ENCODE measurements around the gene PBX4. TPM values are rescaled to one million over a fixed set of nuclear protein-coding genes. Genes with fewer than 3 reads are reported as not detected.

Gene PBX4
- total and polyA plus RNA-seq, 2 donors (not counting 3 experiments of a cell fraction or from before 2014, with no cell fraction given), result not detected

GRCh38 chr19:19626516-19627472 lies 8.3 kb upstream of the PBX4 start:
- H3K4me3 ChIP-seq (replicated peaks in 1 of 3; ENCODE audit: insufficient read depth in 1 of 3, low read depth in 1 of 3, low read length in 3 of 3), result no peak overlapping the region
- POLR2A ChIA-PET, result no interaction called here
- H4K20me1 ChIP-seq (replicated peaks; ENCODE audit: control insufficient read depth, extremely low read depth, insufficient read depth, low read length), result no peaks in the 10 kb centered on the region
- no peak overlapping the region for H3K27ac ChIP-seq (ENCODE audit: insufficient read depth, low read depth, low read length)
- H3K27me3 ChIP-seq (ENCODE audit: control insufficient read depth in 2 of 2, insufficient read depth in 2 of 2, low read length in 2 of 2), result peaks cover 0 to 6% of the 10 kb centered on the region in 2 experiments
- no peaks in the 10 kb centered on the region for H3K4me1 ChIP-seq (ENCODE audit: control insufficient read depth, extremely low read depth, insufficient read depth, low read length)
- no peaks in the 10 kb centered on the region for H3K9me3 ChIP-seq (replicated peaks; ENCODE audit: control insufficient read depth, insufficient read depth, low read length)
- intact Hi-C loops (cut with micrococcal nuclease) (no loop called here), dilution Hi-C loops (cut with MboI; ENCODE audit: extremely low pct_ligation_motif_present, low sequenced_read_pairs) (no loop called here)
- no peaks in the 10 kb centered on the region for H3K36me3 ChIP-seq (ENCODE audit: control insufficient read depth in 2 of 2, extremely low read depth in 1 of 2, insufficient read depth in 2 of 2, low read length in 2 of 2)
- DNase-seq (ENCODE audit: low read depth, low spot score) (no peak), FAIRE-seq (no peak)
- H3K4me2 ChIP-seq (ENCODE audit: insufficient read depth, low read length), result no peak overlapping the region
- no peak overlapping the region for H3K9ac ChIP-seq (replicated peaks; ENCODE audit: extremely low read depth, insufficient read depth, low read length)
- CTCF ChIA-PET, result interaction anchor here (1.2 kb wide), 1 partner anchor 72 kb away, joined by 3 read pairs; no protein-coding TSS in a partner anchor
- H3K9me1 ChIP-seq (replicated peaks; ENCODE audit: control insufficient read depth, extremely low read depth, insufficient read depth, low read length), result no peaks in the 10 kb centered on the region
- no TSS peak for BruUV-seq (replicated peaks)
- no peak for TF ChIP-seq EZH2 (IDR thresholded peaks at IDR 0.05; ENCODE audit: borderline replicate concordance, low read depth, low read length, severe bottlenecking)
- TF ChIP-seq FOS (IDR thresholded peaks at IDR 0.05; ENCODE audit: borderline replicate concordance, insufficient read depth, low read length), result no peak
- no peak for TF ChIP-seq GATA2 (IDR thresholded peaks at IDR 0.05; ENCODE audit: insufficient read depth, insufficient read length, low read depth, low read length)
- TF ChIP-seq POLR2A (IDR thresholded peaks at IDR 0.05; ENCODE audit: low read depth, low read length), result no peak
- no peak for TF ChIP-seq MYC (IDR thresholded peaks at IDR 0.05; ENCODE audit: low read depth, low read length)
- no peak for TF ChIP-seq POLR2AphosphoS5 (IDR thresholded peaks at IDR 0.05; ENCODE audit: insufficient read depth, low read depth, low read length)
- TF ChIP-seq CTCF (IDR thresholded peaks at IDR 0.05; ENCODE audit: extremely low read depth in 1 of 2, insufficient read depth in 1 of 2, low read depth in 1 of 2, low read length in 2 of 2), result no peak
- no peak for TF ChIP-seq JUN (IDR thresholded peaks at IDR 0.05; ENCODE audit: borderline replicate concordance, insufficient read depth, insufficient read length, low read depth)
- TF ChIP-seq MAX (IDR thresholded peaks at IDR 0.05; ENCODE audit: insufficient read depth, insufficient read length), result no peak
- H3K79me2 ChIP-seq (ENCODE audit: control insufficient read depth, insufficient read depth, low read length), result no peaks in the 10 kb centered on the region
- H2AFZ ChIP-seq (ENCODE audit: low read depth, low read length), result no peak overlapping the region
